WTC11 (cell line): Measurements from ENCODE around the gene SREBF1.

ENCODE experiments used
- CTCF ChIP-seq: fragments of 200-600 bp; IDR thresholded peaks from 2 replicates; pipeline ENCODE4 v1.8.0; 2022; ENCODE audit warnings: antibody characterized with exemption
- IRF2 ChIP-seq: sonication (generic); formaldehyde crosslinking; IDR thresholded peaks from 2 replicates; pipeline ENCODE4 v1.8.0; 2022; ENCODE audit warnings: low read depth, missing genetic modification reagents, borderline replicate concordance
- MAX ChIP-seq: sonication (generic); formaldehyde crosslinking; IDR thresholded peaks from 2 replicates; pipeline ENCODE4 v1.8.0; 2022; ENCODE audit warnings: mild to moderate bottlenecking, missing genetic modification reagents
- SP1 ChIP-seq: sonication (generic); formaldehyde crosslinking; conservative IDR thresholded peaks from 2 replicates; pipeline ENCODE4 v1.8.1; 2022; ENCODE audit warnings: missing genetic modification reagents
- ZNF138 ChIP-seq: sonication (generic); formaldehyde crosslinking; conservative IDR thresholded peaks from 2 replicates; pipeline ENCODE4 v1.8.1; 2022; ENCODE audit warnings: mild to moderate bottlenecking, moderate library complexity, missing genetic modification reagents
- TF ChIP-seq, protein P1 (sequence below): sonication (generic); formaldehyde crosslinking; IDR thresholded peaks from 2 replicates; pipeline ENCODE4 v1.8.1; 2023; ENCODE audit warnings: mild to moderate bottlenecking, missing genetic modification reagents, moderate library complexity
- TF ChIP-seq, protein P2 (sequence below): fragments of 250-450 bp; sonication (Bioruptor Pico); IDR thresholded peaks from 2 replicates; pipeline ENCODE4 v2.1.2; 2022; ENCODE audit warnings: mild to moderate bottlenecking, moderate library complexity

DNA sequence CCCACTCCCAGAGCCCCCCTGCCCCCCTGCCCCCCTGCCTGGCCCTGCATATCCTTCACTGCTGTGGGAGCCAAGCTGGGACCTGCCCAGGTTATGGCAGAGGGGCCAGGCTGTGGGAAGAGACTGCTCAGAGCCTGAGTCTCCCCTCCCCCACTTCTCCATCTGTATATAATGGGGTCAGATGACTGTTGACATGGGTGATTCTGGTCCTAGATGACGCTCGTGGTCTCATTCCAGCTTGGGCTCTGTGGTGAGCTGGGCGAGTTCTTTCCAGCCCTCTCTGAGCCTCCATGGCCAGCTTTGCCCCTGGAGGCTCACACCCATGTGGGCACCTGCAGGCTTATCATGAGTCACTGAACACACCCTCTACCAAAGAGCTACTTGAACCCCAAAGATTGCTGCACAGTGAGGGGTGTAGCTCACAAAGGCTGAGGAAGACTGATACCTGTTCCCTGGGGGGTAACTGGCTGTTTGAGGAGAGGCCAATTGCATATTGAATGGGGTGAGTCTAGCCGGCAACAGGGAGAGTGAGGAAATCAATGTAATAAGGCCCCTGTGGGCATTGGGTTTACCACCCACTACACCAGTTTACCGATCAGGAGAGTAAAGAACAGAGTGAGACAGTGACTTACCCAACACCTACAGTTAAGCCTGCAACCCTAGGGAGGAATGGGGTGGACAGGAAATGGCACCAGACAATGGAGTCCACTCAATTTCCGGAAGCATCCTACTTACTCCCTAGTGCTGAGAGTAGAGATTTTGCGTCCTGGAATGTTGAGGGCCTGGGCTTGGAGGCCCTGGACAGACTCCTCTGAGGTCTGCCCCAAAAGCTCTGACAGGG lies 4.2 kb upstream of the SREBF1 start:
- TF ChIP-seq CTCF (no peak), SP1 (CRISPR knock-in tag) (no peak), MAX (no peak), ZNF138 (CRISPR knock-in tag) (no peak), IRF2 (CRISPR knock-in tag) (no peak)
- TF ChIP-seq, protein P1, sequence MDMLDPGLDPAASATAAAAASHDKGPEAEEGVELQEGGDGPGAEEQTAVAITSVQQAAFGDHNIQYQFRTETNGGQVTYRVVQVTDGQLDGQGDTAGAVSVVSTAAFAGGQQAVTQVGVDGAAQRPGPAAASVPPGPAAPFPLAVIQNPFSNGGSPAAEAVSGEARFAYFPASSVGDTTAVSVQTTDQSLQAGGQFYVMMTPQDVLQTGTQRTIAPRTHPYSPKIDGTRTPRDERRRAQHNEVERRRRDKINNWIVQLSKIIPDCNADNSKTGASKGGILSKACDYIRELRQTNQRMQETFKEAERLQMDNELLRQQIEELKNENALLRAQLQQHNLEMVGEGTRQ (CRISPR knock-in tag), result no peak; the same call in 1 of the 2 replicates
- TF ChIP-seq, protein P2, sequence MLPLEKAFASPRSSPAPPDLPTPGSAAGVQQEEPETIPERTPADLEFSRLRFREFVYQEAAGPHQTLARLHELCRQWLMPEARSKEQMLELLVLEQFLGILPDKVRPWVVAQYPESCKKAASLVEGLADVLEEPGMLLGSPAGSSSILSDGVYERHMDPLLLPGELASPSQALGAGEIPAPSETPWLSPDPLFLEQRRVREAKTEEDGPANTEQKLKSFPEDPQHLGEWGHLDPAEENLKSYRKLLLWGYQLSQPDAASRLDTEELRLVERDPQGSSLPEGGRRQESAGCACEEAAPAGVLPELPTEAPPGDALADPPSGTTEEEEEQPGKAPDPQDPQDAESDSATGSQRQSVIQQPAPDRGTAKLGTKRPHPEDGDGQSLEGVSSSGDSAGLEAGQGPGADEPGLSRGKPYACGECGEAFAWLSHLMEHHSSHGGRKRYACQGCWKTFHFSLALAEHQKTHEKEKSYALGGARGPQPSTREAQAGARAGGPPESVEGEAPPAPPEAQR (CRISPR knock-in tag), result no peak
